Mononuclear cell (primary cell): ENCODE results near the gene CACNA1E. TPM values are rescaled to one million over a fixed set of nuclear protein-coding genes. Genes with fewer than 3 reads are reported as not detected.

Experiments
- H3K27me3 ChIP-seq: 2 replicates; pipeline ENCODE4 v1.6.0; 2011; ENCODE audit warnings: low read length, control low read depth; ENCODE audit not compliant: insufficient read depth
- H3K4me1 ChIP-seq: 2 replicates; pipeline ENCODE4 v1.5.1; 2011; ENCODE audit warnings: mild to moderate bottlenecking, low read length, control low read depth; ENCODE audit not compliant: insufficient read depth
- H3K4me3 ChIP-seq: 2 replicates; pipeline ENCODE4 v1.5.1; 2011; ENCODE audit warnings: mild to moderate bottlenecking, low read length, moderate library complexity
- H3K9me3 ChIP-seq: 2 replicates; pipeline ENCODE4 v1.5.1; 2011; ENCODE audit warnings: low read depth, mild to moderate bottlenecking, control low read depth, low read length
- total RNA-seq: library from RNA; depleted of rRNA; stranded (reverse); fragments of >200 nt; gene quantifications from one replicate; pipeline ENCODE4 v1.2.3, GENCODE V29; 2012

Gene CACNA1E
- total RNA-seq, 1 donor, result under 0.01 TPM

- no peak overlapping the region for H3K4me3 ChIP-seq
- no peaks in the 10 kb centered on the region for H3K4me1 ChIP-seq
These were observed 161.9 kb downstream of the CACNA1E start for GRCh38 chr1:181645171-181645570.

GRCh38 chr1:181646710-181647109, 163.4 kb downstream of the CACNA1E start:
- Histone ChIP-seq H3K9me3 (no peaks in the 10 kb centered on the region), H3K27me3 (no peaks in the 10 kb centered on the region), H3K4me3 (no peak overlapping the region), H3K4me1 (no peaks in the 10 kb centered on the region)

More at GRCh38 chr1:181645171-181645570, 161.9 kb downstream of the CACNA1E start:
- Histone ChIP-seq H3K9me3 (no peaks in the 10 kb centered on the region), H3K27me3 (no peaks in the 10 kb centered on the region)

GRCh38 chr1:181647314-181648035, 164.2 kb downstream of the CACNA1E start:
- Histone ChIP-seq H3K4me1 (no peaks in the 10 kb centered on the region), H3K9me3 (no peaks in the 10 kb centered on the region), H3K4me3 (no peak overlapping the region), H3K27me3 (no peaks in the 10 kb centered on the region)

- no peaks in the 10 kb centered on the region for H3K4me1 ChIP-seq
- H3K4me3 ChIP-seq, result no peak overlapping the region
- no peaks in the 10 kb centered on the region for H3K27me3 ChIP-seq
- H3K9me3 ChIP-seq, result no peaks in the 10 kb centered on the region
These were observed 168.0 kb downstream of the CACNA1E start for GRCh38 chr1:181651276-181651675.

- no peaks in the 10 kb centered on the region for H3K9me3 ChIP-seq
- no peaks in the 10 kb centered on the region for H3K27me3 ChIP-seq
- no peak overlapping the region for H3K4me3 ChIP-seq
- H3K4me1 ChIP-seq, result no peaks in the 10 kb centered on the region
These were observed 172.4 kb downstream of the CACNA1E start for GRCh38 chr1:181655756-181656155.

GRCh38 chr1:181656491-181656890, 173.2 kb downstream of the CACNA1E start:
- no peaks in the 10 kb centered on the region for H3K4me1 ChIP-seq
- H3K9me3 ChIP-seq, result no peaks in the 10 kb centered on the region
- no peaks in the 10 kb centered on the region for H3K27me3 ChIP-seq
- no peak overlapping the region for H3K4me3 ChIP-seq

- Histone ChIP-seq H3K27me3 (no peaks in the 10 kb centered on the region), H3K4me1 (no peaks in the 10 kb centered on the region), H3K4me3 (no peak overlapping the region), H3K9me3 (no peaks in the 10 kb centered on the region)
These were observed 175.3 kb downstream of the CACNA1E start for GRCh38 chr1:181658581-181658980.

- Histone ChIP-seq H3K27me3 (no peaks in the 10 kb centered on the region), H3K9me3 (no peaks in the 10 kb centered on the region), H3K4me3 (no peak overlapping the region)
These were observed 176.1 kb downstream of the CACNA1E start for GRCh38 chr1:181659321-181659957.

GRCh38 chr1:181660621-181661020, 177.3 kb downstream of the CACNA1E start:
- H3K9me3 ChIP-seq, result no peaks in the 10 kb centered on the region
- H3K4me1 ChIP-seq, result no peaks in the 10 kb centered on the region
- no peaks in the 10 kb centered on the region for H3K27me3 ChIP-seq
- no peak overlapping the region for H3K4me3 ChIP-seq

More at GRCh38 chr1:181659321-181659957, 176.1 kb downstream of the CACNA1E start:
- H3K4me1 ChIP-seq, result no peaks in the 10 kb centered on the region

GRCh38 chr1:181661569-181661968, 178.3 kb downstream of the CACNA1E start:
- no peaks in the 10 kb centered on the region for H3K4me1 ChIP-seq
- H3K27me3 ChIP-seq, result no peaks in the 10 kb centered on the region
- H3K4me3 ChIP-seq, result no peak overlapping the region
- H3K9me3 ChIP-seq, result no peaks in the 10 kb centered on the region

- Histone ChIP-seq H3K4me1 (no peaks in the 10 kb centered on the region), H3K27me3 (no peaks in the 10 kb centered on the region), H3K9me3 (no peaks in the 10 kb centered on the region), H3K4me3 (no peak overlapping the region)
These were observed 179.3 kb downstream of the CACNA1E start for GRCh38 chr1:181662606-181663005.

GRCh38 chr1:181664543-181664942, 181.2 kb downstream of the CACNA1E start:
- H3K9me3 ChIP-seq, result no peaks in the 10 kb centered on the region
- H3K4me1 ChIP-seq, result no peaks in the 10 kb centered on the region
- H3K27me3 ChIP-seq, result no peaks in the 10 kb centered on the region
- H3K4me3 ChIP-seq, result no peak overlapping the region

- no peaks in the 10 kb centered on the region for H3K27me3 ChIP-seq
- H3K4me3 ChIP-seq, result no peak overlapping the region
- no peaks in the 10 kb centered on the region for H3K9me3 ChIP-seq
- H3K4me1 ChIP-seq, result no peaks in the 10 kb centered on the region
These were observed 185.9 kb downstream of the CACNA1E start for GRCh38 chr1:181669246-181669645.

GRCh38 chr1:181674617-181675016, 191.3 kb downstream of the CACNA1E start:
- H3K4me3 ChIP-seq, result no peak overlapping the region
- no peaks in the 10 kb centered on the region for H3K27me3 ChIP-seq
- no peaks in the 10 kb centered on the region for H3K4me1 ChIP-seq
- H3K9me3 ChIP-seq, result no peaks in the 10 kb centered on the region

GRCh38 chr1:181675091-181675917, 192.0 kb downstream of the CACNA1E start:
- Histone ChIP-seq H3K4me3 (no peak overlapping the region), H3K27me3 (no peaks in the 10 kb centered on the region), H3K4me1 (no peaks in the 10 kb centered on the region), H3K9me3 (no peaks in the 10 kb centered on the region)
